Uterus (tissue), 2 donors: Measurements from ENCODE around the gene SETD4.

Source experiments
- CTCF ChIP-seq, 4 experiments: fragments of 200-600 bp in 2 of 4; fragments of 450-650 bp in 2 of 4; sonication (generic) in 2 of 4; IDR thresholded peaks; one replicate each; pipeline ENCODE4 v1.5.1; 2016 to 2019; ENCODE audit warnings: antibody characterized with exemption in 4 of 4, mild to moderate bottlenecking in 2 of 4, moderate library complexity in 1 of 4
- POLR2A ChIP-seq, 2 donors: fragments of 450-650 bp; IDR thresholded peaks; one replicate each; pipeline ENCODE4 v1.6.1; 2016; ENCODE audit warnings: antibody characterized with exemption in 2 of 2, mild to moderate bottlenecking in 1 of 2, moderate library complexity in 1 of 2

DNA sequence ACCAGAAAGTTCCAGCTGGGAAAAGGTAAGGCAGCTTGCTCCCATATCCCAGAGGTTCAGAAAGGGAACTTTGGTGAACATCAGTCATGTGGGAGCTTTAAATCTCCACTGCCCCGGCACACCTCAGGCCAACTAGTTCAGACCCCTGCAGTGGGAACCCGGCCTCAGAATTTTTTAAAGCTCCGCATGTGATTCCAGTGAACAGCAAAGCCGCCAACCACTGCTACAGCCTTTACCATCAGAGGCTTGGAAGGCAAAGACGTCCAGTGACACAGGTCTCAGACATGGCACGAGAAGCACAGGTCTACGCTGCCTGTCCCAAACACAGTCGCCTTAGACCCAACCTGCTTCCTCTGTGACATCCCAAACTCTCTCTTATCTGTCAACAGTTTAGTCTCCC lies 31.0 kb downstream of the SETD4 start:
- TF ChIP-seq POLR2A (IDR thresholded peaks at IDR 0.05) (no peak), CTCF (IDR thresholded peaks at IDR 0.05) (no peak)
